Fibroblast of pulmonary artery (primary cell): Measurements from ENCODE around the gene PSTPIP1.

Source experiments
- DNase-seq: peaks from one replicate; pipeline ENCODE4 v3.0.0-alpha.2; 2010; ENCODE audit warnings: low read depth
- H3K4me3 ChIP-seq: replicated peaks from 2 replicates; pipeline ENCODE4 v1.5.1; 2011; ENCODE audit warnings: low read depth, mild to moderate bottlenecking, control low read depth, low read length, moderate library complexity
- TF ChIP-seq, protein P1 (sequence below): IDR thresholded peaks from 2 replicates; pipeline ENCODE4 v1.5.1; 2011; ENCODE audit warnings: mild to moderate bottlenecking, control low read depth, low read length, inconsistent platforms; ENCODE audit errors: missing control alignments

PSTPIP1 gene

DNA sequence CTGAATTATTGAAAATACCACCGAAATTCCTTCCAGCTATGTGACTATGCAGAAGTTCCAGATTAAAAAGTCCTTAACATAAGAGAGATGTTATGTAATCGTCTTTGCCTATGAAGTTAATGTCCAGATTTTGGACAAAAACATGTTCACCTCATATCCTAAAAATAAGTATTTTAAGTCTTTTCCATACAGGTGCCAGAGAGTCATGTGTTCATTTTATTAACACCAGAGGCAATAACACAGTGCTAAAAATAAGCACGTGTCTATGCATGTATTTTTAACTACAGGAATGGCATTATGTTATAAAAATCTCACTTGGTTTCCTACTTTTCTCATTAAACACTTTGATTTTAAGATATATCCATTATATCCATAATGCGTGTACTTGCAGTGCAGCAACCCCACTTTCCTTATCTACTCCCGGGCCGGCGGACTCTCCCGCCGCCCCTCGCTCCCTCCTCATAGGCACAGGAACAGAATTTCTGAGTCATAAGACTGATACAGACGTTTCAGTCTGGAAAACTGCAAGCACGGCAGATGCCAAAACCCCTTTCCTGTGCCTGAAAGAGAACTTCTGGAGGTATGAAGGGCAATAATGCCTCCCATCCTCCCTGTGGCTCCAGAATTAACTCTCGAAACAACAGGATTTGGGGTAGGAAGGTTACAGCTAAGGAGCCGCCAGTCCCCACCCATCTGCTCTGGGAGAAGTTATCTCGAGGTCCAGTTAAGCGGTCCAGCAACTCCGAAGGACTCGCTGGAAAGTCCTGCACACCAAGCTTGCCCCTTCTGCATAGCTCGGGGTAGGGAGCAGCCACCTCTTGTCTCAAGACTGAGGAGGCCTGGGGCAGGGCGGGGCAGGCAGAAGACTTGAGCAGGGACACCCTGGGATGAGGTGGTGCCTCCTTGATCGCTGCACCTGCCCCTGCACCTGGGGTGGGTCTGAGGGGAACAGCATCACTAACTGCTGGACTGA lies 22.3 kb upstream of the PSTPIP1 start:
- peak overlapping the region; percentile 34 for H3K4me3 ChIP-seq
- peak; percentile 74 for DNase-seq
- TF ChIP-seq, protein P1, sequence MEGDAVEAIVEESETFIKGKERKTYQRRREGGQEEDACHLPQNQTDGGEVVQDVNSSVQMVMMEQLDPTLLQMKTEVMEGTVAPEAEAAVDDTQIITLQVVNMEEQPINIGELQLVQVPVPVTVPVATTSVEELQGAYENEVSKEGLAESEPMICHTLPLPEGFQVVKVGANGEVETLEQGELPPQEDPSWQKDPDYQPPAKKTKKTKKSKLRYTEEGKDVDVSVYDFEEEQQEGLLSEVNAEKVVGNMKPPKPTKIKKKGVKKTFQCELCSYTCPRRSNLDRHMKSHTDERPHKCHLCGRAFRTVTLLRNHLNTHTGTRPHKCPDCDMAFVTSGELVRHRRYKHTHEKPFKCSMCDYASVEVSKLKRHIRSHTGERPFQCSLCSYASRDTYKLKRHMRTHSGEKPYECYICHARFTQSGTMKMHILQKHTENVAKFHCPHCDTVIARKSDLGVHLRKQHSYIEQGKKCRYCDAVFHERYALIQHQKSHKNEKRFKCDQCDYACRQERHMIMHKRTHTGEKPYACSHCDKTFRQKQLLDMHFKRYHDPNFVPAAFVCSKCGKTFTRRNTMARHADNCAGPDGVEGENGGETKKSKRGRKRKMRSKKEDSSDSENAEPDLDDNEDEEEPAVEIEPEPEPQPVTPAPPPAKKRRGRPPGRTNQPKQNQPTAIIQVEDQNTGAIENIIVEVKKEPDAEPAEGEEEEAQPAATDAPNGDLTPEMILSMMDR: no peak

DNA sequence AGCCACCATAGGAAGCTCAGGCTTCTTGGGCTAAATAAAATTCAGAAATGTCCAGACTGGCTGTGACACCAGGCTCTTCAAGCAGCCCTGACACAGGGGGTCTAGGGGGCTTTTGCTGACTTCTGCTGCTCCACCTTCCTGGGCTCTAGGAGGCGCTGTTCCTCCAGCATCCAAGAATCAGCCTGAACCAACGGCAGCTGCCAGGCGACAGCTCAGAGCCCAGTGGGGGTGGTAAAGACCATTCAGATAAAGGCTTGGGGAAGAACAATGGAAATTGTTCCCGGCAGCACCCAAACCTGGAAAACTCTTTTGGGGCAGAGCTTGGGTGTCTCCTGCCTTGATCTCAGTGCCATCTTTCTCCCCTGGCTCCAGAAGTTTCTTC lies 21.6 kb upstream of the PSTPIP1 start:
- DNase-seq: peak; percentile 72

DNA sequence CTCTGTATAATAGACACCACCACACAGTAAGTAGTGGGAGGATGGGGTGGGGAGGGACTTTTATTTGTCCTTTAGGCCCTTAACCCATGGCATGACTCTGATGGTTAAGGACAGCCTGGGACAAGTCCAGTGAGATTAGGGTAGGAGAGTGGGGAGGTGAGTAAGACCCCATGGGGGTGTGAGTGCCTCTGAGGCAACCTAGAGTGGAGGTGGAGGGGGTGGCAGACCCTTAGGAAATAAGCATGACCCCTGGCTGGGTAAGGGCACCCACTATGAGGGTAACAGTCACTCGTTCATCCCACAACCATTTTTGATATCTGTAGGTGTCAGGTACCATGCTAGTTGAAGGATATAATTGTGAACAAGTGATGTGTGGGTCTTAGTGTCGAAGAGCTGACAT lies 21.0 kb upstream of the PSTPIP1 start:
- TF ChIP-seq, protein P1: no peak

More for the DNA sequence above, 21.6 kb upstream of the PSTPIP1 start:
- peak overlapping the region; percentile 34 for H3K4me3 ChIP-seq
- TF ChIP-seq, protein P1: peak; percentile 77

DNA sequence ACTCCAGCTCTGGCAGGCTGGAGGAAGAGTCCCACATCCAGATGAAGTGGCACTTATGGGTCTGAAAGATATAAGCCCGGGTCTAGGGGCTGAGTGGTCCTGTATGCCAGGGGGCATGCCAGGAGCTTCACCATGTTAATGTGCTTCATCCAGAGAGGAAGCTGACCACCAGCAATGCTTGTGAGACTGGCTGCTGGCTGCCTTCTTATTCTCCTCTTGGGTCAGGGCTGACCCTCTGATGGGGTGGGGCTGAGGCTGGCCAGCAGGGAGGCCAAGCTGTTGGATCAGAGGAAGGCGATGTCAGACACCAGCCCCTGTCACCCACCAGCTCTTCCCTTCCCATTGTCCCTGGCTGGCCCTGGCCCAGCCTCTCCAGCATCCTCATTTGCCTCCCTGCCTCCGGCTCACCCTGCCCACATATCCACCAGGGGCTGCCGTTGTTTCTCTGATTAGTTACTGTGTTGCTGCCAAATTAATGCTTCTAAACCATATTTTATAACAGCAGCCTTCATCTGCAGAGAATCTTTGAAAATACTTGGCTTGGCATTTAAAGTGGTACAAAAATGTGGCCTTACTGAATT lies 20.4 kb upstream of the PSTPIP1 start:
- no peak for DNase-seq
- TF ChIP-seq, protein P1: no peak
- no peak overlapping the region for H3K4me3 ChIP-seq

More for the DNA sequence above, 21.0 kb upstream of the PSTPIP1 start:
- no peak for DNase-seq
- H3K4me3 ChIP-seq: no peak overlapping the region

DNA sequence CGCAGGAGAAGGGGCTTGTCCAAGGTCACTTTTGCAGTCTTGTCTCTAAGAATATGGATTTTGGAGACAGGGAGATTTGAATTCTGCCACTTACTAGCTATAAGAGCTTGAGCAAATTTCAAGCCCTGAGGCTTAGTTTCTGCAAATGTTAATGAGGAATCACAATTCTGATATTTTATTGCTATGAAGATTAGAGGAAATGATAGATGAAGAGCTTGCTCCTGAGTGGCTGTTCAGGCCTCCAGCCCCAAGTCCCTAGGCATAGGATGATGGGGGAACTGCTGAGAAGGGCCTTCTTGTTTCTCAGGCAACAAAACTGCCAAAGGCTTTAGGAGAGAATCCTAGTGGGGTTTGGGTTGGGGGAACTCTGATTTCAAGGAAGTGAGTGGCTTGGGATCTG lies 18.8 kb upstream of the PSTPIP1 start:
- TF ChIP-seq, protein P1: no peak
- DNase-seq: no peak
- H3K4me3 ChIP-seq: no peak overlapping the region

DNA sequence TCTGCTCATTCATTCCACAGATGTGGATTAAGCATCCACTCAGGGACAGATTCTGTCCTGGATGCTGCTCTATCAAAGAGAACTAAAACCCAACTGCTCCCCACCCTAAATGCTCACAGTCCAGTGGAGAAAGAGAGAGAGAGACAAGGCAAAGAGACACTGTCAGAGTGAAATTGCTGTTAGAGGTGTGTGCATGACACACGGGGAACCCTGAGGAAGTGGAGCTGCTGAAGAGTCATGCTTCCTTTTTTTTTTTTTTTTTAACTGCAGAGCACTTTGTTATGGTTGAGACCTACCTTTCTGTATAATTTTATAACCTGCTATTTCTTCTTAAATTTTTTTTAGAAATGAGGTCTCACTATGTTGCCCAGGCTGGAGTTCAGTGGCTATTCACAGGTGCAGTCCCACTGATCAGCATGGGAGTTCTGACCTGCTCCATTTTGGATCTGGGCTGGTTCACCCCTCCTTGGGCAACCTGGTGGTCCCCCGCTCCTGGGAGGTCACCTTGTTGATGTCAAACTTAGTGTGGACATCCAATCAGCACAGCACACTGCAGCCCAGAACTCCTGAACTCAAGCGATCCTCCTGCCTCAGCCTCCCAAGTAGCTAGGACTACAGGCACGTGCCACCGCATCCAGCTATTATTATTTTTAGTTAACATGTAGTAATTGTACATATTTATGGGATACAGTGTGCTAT lies 18.2 kb upstream of the PSTPIP1 start:
- H3K4me3 ChIP-seq: no peak overlapping the region
- no peak for DNase-seq
- TF ChIP-seq, protein P1: no peak
